GM12873 (cell line): Measurements from ENCODE around the gene AGPAT2.

Source experiments
- TF ChIP-seq, protein P1 (sequence below): IDR thresholded peaks from 2 replicates; pipeline ENCODE4 v1.5.1; 2012; ENCODE audit warnings: low read depth, mild to moderate bottlenecking, moderate library complexity, low read length, control low read depth; ENCODE audit not compliant: insufficient read depth; ENCODE audit errors: missing control alignments

Gene AGPAT2

DNA sequence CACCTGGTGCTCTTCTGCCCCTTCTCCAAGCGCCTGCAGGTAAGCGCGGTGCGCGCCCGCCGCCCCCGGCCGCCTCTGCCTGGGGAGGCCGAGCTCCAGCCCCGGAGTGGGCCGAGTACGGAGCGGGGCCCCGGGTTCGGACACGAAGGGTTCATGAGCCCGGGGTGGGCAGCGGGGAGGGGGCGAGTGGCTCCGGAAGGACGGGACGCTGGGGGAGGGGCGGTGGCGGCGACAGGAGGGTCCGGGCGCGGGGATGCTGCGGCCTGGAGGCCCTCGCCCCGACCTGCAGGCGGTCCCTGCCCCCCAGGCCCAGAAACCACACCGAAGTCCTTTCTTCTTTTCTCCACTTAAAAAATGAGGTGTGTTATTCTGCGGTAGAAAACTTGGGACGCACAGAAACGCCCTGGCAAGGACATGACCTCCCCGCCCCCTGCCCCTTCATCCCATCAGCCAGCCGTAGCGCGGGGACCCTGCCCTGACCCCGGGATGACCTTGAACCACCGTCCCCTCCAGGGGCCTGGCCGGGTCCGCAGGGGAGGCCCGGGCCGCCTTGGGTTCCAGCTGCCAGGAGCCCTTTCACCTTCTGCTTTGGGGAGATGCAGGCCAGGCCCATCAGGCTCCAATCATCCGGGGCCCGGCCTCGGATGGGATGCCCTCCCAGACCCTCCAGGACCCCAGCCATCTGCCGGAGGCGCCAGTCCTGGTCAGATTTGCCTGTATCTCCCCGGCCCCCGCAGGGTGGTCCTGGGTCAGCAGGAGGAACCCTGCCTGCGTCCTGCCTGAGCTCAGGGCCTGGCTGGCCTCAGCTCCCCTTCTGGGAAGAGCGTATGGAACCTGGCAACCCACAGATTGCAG is 25.7 kb upstream of the AGPAT2 start:
- TF ChIP-seq, protein P1, sequence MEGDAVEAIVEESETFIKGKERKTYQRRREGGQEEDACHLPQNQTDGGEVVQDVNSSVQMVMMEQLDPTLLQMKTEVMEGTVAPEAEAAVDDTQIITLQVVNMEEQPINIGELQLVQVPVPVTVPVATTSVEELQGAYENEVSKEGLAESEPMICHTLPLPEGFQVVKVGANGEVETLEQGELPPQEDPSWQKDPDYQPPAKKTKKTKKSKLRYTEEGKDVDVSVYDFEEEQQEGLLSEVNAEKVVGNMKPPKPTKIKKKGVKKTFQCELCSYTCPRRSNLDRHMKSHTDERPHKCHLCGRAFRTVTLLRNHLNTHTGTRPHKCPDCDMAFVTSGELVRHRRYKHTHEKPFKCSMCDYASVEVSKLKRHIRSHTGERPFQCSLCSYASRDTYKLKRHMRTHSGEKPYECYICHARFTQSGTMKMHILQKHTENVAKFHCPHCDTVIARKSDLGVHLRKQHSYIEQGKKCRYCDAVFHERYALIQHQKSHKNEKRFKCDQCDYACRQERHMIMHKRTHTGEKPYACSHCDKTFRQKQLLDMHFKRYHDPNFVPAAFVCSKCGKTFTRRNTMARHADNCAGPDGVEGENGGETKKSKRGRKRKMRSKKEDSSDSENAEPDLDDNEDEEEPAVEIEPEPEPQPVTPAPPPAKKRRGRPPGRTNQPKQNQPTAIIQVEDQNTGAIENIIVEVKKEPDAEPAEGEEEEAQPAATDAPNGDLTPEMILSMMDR, result no peak

DNA sequence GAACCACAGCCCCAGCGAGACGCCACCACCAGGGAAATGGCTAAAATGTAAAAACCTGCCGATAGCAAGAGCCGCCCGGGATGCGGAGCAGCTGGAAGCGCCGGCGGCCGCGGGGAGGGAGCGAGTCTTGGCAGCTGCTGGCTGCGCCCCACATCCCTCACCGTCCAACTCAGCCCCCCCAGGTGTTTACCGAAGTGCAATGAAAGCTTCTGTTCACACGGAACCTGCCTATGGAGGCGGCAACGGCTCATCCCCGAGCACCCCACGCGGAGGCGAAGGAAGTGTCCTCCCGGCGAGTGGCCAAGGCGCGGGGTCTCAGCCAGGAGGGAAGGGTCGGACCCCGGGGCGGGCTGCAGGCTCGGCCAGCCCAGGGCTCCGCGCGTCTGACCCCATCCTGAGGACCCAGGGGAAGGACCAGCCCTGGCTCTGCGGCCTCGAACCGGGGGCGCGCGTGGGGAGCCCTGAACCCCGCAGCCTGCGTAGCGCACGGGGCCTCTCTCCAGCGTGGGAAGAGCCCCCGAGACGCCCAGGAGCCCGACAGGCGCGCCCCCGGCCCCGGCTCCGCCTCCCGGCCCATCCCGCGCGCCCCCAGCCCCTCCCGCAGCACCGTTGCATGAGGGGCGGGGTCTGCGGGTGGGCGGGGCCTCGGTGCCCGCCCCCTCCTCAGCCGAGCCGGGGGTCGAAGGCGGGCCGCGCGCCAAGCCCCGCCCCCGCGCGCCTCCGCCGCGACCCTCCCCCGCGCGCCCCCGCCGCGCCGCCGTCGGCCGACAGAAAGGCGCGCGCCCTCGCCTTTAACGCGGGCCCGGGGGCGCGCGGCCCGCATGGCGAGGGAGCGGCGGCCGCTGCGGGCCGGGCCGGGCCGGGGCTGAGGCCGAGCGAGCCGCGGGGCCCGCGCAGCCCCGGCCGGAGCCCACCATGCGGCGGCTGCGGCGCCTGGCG is 24.8 kb upstream of the AGPAT2 start, which contains the start of gene DIPK1B:
TSS of gene DIPK1B (plus strand) at position 822 of the 939 bp plus-strand sequence. CDS start at position 916, 94 bp downstream.
- TF ChIP-seq, protein P1, result no peak

DNA sequence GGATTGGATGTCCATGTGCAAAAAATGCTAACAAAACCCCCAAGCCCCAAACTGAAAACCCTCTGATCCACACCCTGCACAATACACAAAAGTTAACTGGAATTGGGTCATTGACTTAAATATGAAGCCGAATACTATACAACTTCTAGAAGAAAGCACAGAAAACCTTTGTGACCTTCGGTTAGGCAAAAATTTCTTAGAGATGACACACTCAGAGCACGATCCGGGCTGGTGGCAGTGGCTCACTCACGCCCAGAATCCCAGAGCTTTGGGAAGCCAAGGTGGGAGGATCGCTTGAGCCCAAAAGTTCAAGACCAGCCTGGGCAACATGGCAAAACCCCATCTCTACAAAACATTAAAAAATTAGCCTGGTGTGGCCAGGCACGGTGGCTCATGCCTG is 23.3 kb upstream of the AGPAT2 start:
- TF ChIP-seq, protein P1, result no peak

DNA sequence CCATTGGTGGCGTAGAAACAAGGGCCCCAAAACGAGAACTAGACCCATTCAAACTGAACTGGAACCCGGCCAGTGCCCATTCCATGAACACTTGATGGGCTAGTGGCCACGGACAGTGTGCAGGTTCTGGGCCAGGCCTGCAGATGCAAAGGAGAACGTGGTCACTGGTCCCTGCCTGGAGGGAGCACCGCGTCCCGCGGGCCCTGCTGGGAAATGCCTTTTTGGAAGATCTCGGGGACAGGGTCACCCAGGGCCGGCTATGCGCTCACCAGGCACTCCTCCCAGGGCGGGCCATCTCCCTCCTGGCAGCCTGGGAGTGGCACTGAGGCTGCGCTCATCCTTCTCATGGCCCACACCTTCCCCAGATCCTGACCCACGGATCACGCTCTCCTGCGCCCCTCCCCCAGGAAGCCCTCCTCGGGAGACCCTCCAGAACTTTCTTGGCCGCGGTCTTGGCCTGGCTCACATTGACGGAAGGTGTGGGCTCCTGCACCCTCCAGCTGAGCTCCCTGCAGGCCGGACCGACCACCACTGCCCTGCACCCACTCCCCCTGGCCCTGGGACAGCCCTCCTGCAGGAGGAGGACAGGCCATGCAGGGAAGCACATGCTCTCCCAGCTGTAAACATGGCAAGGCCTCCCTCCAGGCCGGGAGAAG is 22.3 kb upstream of the AGPAT2 start:
- TF ChIP-seq, protein P1, result no peak

DNA sequence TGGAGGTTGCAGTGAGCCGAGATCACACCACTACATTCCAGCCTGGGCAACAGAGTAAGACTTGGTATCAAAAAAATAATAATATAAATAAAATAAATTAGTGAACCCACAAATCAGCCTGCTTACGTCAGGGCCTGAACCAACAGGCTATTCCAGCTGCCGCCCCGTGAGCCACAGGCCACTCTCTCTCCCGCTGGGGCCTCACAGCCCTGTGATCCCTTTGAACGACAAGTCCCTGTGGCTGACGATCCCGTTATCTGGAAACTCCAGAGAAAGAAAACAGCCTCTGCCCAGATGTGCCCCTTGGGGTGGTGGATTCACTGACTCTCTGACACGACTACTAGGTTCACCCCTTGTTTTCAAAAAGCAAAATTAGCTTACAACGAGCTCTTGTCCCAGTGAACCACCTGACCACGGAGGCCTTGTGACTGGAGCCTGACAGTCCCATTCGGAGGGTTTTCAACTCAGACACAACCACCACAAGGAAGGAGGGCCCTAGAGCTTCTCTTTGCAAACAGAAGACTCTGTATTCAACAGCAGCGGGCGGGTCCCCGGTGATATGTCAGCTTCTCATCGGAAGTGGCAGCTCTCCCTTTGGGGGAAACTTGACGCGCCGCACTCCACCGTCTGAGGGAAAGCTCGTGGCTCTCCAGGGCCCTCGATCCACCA is 20.7 kb upstream of the AGPAT2 start:
- TF ChIP-seq, protein P1, result no peak

DNA sequence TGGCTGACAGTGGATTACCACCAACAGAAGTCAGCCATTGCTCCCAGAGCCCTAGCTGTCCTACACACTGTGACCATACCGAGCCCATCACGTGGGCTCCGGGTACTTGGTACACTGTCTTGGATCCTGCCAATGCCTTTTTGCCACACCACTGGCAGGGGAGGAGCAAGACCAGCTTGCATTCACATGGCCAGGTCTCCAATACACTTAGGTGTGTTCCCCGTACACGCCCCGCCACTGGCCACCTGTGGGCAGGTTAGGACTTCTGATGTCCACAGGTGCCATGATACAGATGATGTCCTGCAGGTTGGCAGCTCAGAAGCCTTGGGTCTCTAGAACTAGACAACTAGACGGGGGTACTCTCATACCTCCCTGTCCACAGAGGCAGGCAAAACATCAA is 19.8 kb upstream of the AGPAT2 start:
- TF ChIP-seq, protein P1, result no peak
